ENCODE measurements around the gene PITX1.

- TF ChIP-seq CTCF (IDR thresholded peaks at IDR 0.05) (no peak), POLR2A (IDR thresholded peaks at IDR 0.05) (no peak)
Measured at GRCh38 chr5:135004376-135004775, 29.7 kb downstream of the PITX1 start.
